HepG2 (cell line): ENCODE results near the gene NFKBIZ. TPM values are rescaled to one million over a fixed set of nuclear protein-coding genes. Genes with fewer than 3 reads are reported as not detected.
A peak's percentile ranks its signal among the peaks of the same experiment; 100 is the strongest.

Experiments used
- GZF1 ChIP-seq: sonication (generic); formaldehyde crosslinking; IDR thresholded peaks from 2 replicates; pipeline ENCODE4 v1.5.1; 2020; ENCODE audit warnings: mild to moderate bottlenecking, missing genetic modification reagents
- KDM2A ChIP-seq: sonication (generic); formaldehyde crosslinking; IDR thresholded peaks from 2 replicates; pipeline ENCODE4 v1.4.0; 2020; ENCODE audit warnings: low read depth, missing genetic modification reagents, borderline replicate concordance
- MXD4 ChIP-seq: IDR thresholded peaks from 2 replicates; pipeline ENCODE4 v1.6.1; 2016; ENCODE audit warnings: mild to moderate bottlenecking, missing biosample characterization, missing genetic modification reagents
- NR2F1 ChIP-seq, 2 experiments: fragments of 450-650 bp in 1 of 2; formaldehyde crosslinking in 1 of 2; IDR thresholded peaks; 2 replicates each; pipeline versions ENCODE4 v1.5.0 to v1.6.1; 2016 to 2020; ENCODE audit warnings: mild to moderate bottlenecking in 1 of 2, missing compliant biosample characterization in 1 of 2, missing genetic modification reagents in 1 of 2, moderate library complexity in 1 of 2
- ZNF180 ChIP-seq: sonication (generic); formaldehyde crosslinking; IDR thresholded peaks from 2 replicates; pipeline ENCODE4 v1.4.0; 2020; ENCODE audit warnings: low read depth, missing genetic modification reagents, borderline replicate concordance
- ZNF30 ChIP-seq: sonication (generic); formaldehyde crosslinking; IDR thresholded peaks from 2 replicates; pipeline ENCODE4 v1.5.0; 2020; ENCODE audit warnings: mild to moderate bottlenecking, missing genetic modification reagents
- ZNF589 ChIP-seq: sonication (generic); formaldehyde crosslinking; conservative IDR thresholded peaks from 2 replicates; pipeline ENCODE4 v1.8.0; 2022; ENCODE audit warnings: mild to moderate bottlenecking, moderate library complexity, missing genetic modification reagents
- ZNF891 ChIP-seq: sonication (generic); formaldehyde crosslinking; IDR thresholded peaks from 2 replicates; pipeline ENCODE4 v1.5.0; 2020; ENCODE audit warnings: mild to moderate bottlenecking, missing genetic modification reagents
- ZSCAN25 ChIP-seq: sonication (generic); formaldehyde crosslinking; IDR thresholded peaks from 2 replicates; pipeline ENCODE4 v1.8.0; 2022; ENCODE audit warnings: mild to moderate bottlenecking, missing genetic modification reagents
- ZSCAN9 ChIP-seq: IDR thresholded peaks from 2 replicates; pipeline ENCODE4 v1.6.1; 2016; ENCODE audit warnings: borderline replicate concordance
- polyA plus RNA-seq, 8 experiments: library from polyadenylated mRNA; depleted of rRNA in 3 of 8; stranded (reverse) in 7 of 8; unstranded in 1 of 8; fragments of >200 nt; fragmentation: Illumina TruSeq in 4 of 8; extraction: Trizol in 4 of 8; gene quantifications; 2 replicates each; pipeline versions ENCODE4 v1.2.1 to v1.2.3, GENCODE V29; 2011 to 2016; ENCODE audit warnings: low read depth in 4 of 8, missing spikeins in 1 of 8, mixed read lengths in 1 of 8; ENCODE audit not compliant: insufficient read depth in 1 of 8
- total RNA-seq, 5 experiments: library from RNA; depleted of rRNA; stranded (reverse); fragments of >200 nt; fragmentation: Illumina TruSeq; extraction: Trizol; gene quantifications; 2 replicates each; pipeline ENCODE4 v1.2.3, GENCODE V29; 2016; ENCODE audit warnings: low read depth in 1 of 5
- TF ChIP-seq, protein P1 (sequence below): sonication (generic); formaldehyde crosslinking; IDR thresholded peaks from 2 replicates; pipeline ENCODE4 v1.4.0; 2020; ENCODE audit warnings: missing genetic modification reagents, borderline replicate concordance
- TF ChIP-seq, protein P2 (sequence below): sonication (generic); formaldehyde crosslinking; IDR thresholded peaks from 2 replicates; pipeline ENCODE4 v1.4.0; 2020; ENCODE audit warnings: low read depth, mild to moderate bottlenecking, missing genetic modification reagents
- TF ChIP-seq, protein P3 (sequence below): sonication (generic); formaldehyde crosslinking; IDR thresholded peaks from 2 replicates; pipeline ENCODE4 v1.5.0; 2020; ENCODE audit warnings: missing genetic modification reagents
- TF ChIP-seq, protein P4 (sequence below): sonication (generic); formaldehyde crosslinking; IDR thresholded peaks from 2 replicates; pipeline ENCODE4 v1.4.0; 2020; ENCODE audit warnings: mild to moderate bottlenecking, missing genetic modification reagents
- TF ChIP-seq, protein P5 (sequence below): IDR thresholded peaks from 2 replicates; pipeline ENCODE4 v1.6.1; 2016; ENCODE audit warnings: missing biosample characterization, missing genetic modification reagents, low read depth
- TF ChIP-seq, protein P6 (sequence below): sonication (generic); formaldehyde crosslinking; IDR thresholded peaks from 2 replicates; pipeline ENCODE4 v1.9.0; 2021; ENCODE audit warnings: mild to moderate bottlenecking, missing genetic modification reagents

Gene NFKBIZ
- total and polyA plus RNA-seq, 2 of the 13 experiments (the other 11 are each of a cell fraction or from before 2014, with no cell fraction given): 25.9 to 60.6 TPM

DNA sequence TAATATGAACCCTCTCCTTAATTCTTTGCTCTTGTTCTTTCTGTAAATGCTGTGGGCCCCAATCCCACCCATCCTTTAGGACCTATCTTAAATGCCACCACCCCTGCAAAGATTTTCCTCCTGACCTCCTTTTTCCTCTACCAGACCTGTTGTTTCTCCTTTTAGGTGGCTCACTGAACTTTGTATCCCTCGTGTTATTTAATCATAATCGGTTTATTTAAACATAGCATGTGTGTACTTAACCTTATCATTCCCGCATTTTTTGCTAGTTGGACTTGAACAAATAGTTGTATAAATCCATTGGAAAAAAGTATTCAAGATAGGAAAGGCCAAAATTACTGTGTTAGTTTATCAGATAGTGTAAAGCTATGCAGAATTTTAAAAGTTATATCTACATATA, 988 bp upstream of the NFKBIZ start (continued):
- TF ChIP-seq, protein P1, sequence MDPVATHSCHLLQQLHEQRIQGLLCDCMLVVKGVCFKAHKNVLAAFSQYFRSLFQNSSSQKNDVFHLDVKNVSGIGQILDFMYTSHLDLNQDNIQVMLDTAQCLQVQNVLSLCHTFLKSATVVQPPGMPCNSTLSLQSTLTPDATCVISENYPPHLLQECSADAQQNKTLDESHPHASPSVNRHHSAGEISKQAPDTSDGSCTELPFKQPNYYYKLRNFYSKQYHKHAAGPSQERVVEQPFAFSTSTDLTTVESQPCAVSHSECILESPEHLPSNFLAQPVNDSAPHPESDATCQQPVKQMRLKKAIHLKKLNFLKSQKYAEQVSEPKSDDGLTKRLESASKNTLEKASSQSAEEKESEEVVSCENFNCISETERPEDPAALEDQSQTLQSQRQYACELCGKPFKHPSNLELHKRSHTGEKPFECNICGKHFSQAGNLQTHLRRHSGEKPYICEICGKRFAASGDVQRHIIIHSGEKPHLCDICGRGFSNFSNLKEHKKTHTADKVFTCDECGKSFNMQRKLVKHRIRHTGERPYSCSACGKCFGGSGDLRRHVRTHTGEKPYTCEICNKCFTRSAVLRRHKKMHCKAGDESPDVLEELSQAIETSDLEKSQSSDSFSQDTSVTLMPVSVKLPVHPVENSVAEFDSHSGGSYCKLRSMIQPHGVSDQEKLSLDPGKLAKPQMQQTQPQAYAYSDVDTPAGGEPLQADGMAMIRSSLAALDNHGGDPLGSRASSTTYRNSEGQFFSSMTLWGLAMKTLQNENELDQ (CRISPR knock-in tag): no peak
- TF ChIP-seq ZSCAN25 (no peak), ZNF30 (no peak), ZSCAN9 (CRISPR knock-in tag) (peak; percentile 41; the same call in 1 of the 2 replicates), ZNF589 (CRISPR knock-in tag) (no peak), ZNF180 (CRISPR knock-in tag) (no peak), KDM2A (CRISPR knock-in tag) (no peak), ZNF891 (CRISPR knock-in tag) (no peak), MXD4 (CRISPR knock-in tag) (no peak), GZF1 (CRISPR knock-in tag) (no peak), NR2F1 (CRISPR knock-in tag; IDR thresholded peaks at IDR 0.05) (peak; percentile 19 to 38; a peak in 2 of 4 replicates)
- TF ChIP-seq, protein P2, sequence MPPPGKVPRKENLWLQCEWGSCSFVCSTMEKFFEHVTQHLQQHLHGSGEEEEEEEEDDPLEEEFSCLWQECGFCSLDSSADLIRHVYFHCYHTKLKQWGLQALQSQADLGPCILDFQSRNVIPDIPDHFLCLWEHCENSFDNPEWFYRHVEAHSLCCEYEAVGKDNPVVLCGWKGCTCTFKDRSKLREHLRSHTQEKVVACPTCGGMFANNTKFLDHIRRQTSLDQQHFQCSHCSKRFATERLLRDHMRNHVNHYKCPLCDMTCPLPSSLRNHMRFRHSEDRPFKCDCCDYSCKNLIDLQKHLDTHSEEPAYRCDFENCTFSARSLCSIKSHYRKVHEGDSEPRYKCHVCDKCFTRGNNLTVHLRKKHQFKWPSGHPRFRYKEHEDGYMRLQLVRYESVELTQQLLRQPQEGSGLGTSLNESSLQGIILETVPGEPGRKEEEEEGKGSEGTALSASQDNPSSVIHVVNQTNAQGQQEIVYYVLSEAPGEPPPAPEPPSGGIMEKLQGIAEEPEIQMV (CRISPR knock-in tag): no peak
- TF ChIP-seq, protein P3, sequence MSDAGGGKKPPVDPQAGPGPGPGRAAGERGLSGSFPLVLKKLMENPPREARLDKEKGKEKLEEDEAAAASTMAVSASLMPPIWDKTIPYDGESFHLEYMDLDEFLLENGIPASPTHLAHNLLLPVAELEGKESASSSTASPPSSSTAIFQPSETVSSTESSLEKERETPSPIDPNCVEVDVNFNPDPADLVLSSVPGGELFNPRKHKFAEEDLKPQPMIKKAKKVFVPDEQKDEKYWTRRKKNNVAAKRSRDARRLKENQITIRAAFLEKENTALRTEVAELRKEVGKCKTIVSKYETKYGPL: no peak
- TF ChIP-seq, protein P4, sequence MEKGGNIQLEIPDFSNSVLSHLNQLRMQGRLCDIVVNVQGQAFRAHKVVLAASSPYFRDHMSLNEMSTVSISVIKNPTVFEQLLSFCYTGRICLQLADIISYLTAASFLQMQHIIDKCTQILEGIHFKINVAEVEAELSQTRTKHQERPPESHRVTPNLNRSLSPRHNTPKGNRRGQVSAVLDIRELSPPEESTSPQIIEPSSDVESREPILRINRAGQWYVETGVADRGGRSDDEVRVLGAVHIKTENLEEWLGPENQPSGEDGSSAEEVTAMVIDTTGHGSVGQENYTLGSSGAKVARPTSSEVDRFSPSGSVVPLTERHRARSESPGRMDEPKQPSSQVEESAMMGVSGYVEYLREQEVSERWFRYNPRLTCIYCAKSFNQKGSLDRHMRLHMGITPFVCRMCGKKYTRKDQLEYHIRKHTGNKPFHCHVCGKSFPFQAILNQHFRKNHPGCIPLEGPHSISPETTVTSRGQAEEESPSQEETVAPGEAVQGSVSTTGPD (CRISPR knock-in tag): no peak
- TF ChIP-seq, protein P5, sequence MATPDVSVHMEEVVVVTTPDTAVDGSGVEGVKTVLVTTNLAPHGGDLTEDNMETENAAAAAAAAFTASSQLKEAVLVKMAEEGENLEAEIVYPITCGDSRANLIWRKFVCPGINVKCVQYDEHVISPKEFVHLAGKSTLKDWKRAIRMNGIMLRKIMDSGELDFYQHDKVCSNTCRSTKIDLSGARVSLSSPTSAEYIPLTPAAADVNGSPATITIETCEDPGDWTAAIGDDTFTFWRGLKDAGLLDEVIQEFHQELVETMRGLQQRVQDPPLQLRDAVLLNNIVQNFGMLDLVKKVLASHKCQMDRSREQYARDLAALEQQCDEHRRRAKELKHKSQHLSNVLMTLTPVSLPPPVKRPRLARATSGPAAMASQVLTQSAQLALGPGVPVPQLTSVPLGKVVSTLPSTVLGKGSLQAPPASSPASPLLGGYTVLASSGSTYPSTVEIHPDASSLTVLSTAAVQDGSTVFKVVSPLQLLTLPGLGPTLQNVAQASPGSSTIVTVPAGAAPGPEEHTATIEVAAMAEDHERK (CRISPR knock-in tag): no peak
- TF ChIP-seq, protein P6, sequence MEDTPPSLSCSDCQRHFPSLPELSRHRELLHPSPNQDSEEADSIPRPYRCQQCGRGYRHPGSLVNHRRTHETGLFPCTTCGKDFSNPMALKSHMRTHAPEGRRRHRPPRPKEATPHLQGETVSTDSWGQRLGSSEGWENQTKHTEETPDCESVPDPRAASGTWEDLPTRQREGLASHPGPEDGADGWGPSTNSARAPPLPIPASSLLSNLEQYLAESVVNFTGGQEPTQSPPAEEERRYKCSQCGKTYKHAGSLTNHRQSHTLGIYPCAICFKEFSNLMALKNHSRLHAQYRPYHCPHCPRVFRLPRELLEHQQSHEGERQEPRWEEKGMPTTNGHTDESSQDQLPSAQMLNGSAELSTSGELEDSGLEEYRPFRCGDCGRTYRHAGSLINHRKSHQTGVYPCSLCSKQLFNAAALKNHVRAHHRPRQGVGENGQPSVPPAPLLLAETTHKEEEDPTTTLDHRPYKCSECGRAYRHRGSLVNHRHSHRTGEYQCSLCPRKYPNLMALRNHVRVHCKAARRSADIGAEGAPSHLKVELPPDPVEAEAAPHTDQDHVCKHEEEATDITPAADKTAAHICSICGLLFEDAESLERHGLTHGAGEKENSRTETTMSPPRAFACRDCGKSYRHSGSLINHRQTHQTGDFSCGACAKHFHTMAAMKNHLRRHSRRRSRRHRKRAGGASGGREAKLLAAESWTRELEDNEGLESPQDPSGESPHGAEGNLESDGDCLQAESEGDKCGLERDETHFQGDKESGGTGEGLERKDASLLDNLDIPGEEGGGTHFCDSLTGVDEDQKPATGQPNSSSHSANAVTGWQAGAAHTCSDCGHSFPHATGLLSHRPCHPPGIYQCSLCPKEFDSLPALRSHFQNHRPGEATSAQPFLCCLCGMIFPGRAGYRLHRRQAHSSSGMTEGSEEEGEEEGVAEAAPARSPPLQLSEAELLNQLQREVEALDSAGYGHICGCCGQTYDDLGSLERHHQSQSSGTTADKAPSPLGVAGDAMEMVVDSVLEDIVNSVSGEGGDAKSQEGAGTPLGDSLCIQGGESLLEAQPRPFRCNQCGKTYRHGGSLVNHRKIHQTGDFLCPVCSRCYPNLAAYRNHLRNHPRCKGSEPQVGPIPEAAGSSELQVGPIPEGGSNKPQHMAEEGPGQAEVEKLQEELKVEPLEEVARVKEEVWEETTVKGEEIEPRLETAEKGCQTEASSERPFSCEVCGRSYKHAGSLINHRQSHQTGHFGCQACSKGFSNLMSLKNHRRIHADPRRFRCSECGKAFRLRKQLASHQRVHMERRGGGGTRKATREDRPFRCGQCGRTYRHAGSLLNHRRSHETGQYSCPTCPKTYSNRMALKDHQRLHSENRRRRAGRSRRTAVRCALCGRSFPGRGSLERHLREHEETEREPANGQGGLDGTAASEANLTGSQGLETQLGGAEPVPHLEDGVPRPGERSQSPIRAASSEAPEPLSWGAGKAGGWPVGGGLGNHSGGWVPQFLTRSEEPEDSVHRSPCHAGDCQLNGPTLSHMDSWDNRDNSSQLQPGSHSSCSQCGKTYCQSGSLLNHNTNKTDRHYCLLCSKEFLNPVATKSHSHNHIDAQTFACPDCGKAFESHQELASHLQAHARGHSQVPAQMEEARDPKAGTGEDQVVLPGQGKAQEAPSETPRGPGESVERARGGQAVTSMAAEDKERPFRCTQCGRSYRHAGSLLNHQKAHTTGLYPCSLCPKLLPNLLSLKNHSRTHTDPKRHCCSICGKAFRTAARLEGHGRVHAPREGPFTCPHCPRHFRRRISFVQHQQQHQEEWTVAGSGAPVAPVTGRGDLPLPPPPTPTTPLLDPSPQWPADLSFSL (CRISPR knock-in tag): no peak
